ENCODE data around the gene SLC10A7. TPM values are rescaled to one million over a fixed set of nuclear protein-coding genes. Genes with fewer than 3 reads are reported as not detected.

The SLC10A7 gene
- total and polyA plus RNA-seq, 2 donors (not counting 1 experiment from before 2014, with no cell fraction given): 5.7 to 18.3 TPM

GRCh38 chr4:146382194-146382593 is 139.5 kb downstream of the SLC10A7 start:
- no peaks in the 10 kb centered on the region for H3K27me3 Mint-ChIP-seq
- ATAC-seq (ENCODE audit: low read depth): no peak
- 100% methylated on average over 1 of the region's 1 CpG for WGBS (ENCODE audit: insufficient coverage)
- no peak overlapping the region for H3K4me3 Mint-ChIP-seq
- Histone ChIP-seq H3K9me3 (ENCODE audit: control extremely low read depth in 1 of 3, control insufficient read depth in 2 of 3, insufficient read depth in 1 of 3, low read length in 2 of 3) (no peaks in the 10 kb centered on the region), H3K4me3 (ENCODE audit: control extremely low read depth in 1 of 5, extremely low read depth in 1 of 5, insufficient read depth in 1 of 5, low read depth in 2 of 5, low read length in 4 of 5) (no peak overlapping the region), H3K27me3 (replicated peaks in 1 of 4; ENCODE audit: control extremely low read depth in 1 of 4, control insufficient read depth in 3 of 4, insufficient read depth in 4 of 4, low read length in 3 of 4) (no peaks in the 10 kb centered on the region), H3K4me2 (replicated peaks; ENCODE audit: low read depth, low read length, poor library complexity, severe bottlenecking) (no peak overlapping the region), H3K9ac (ENCODE audit: low read length) (no peak overlapping the region), H3K27ac (ENCODE audit: low read length in 2 of 2) (no peak overlapping the region), H3K36me3 (replicated peaks in 1 of 2; ENCODE audit: control extremely low read depth in 1 of 2, control insufficient read depth in 1 of 2, extremely low read depth in 1 of 2, insufficient read depth in 2 of 2, low read length in 1 of 2) (no peaks in the 10 kb centered on the region), H2AFZ (ENCODE audit: insufficient read depth, low read depth, low read length, poor library complexity, severe bottlenecking) (no peak overlapping the region), H3K79me2 (ENCODE audit: control insufficient read depth, insufficient read depth, low read length) (no peaks in the 10 kb centered on the region), H3K4me1 (ENCODE audit: control insufficient read depth in 2 of 2, insufficient read depth in 2 of 2, low read length in 2 of 2) (no peaks in the 10 kb centered on the region), H4K20me1 (ENCODE audit: control insufficient read depth, insufficient read depth, low read length, poor library complexity, severe bottlenecking) (no peaks in the 10 kb centered on the region)
- TF ChIP-seq EZH2 (IDR thresholded peaks at IDR 0.05; ENCODE audit: borderline replicate concordance, insufficient read depth, low read depth, low read length, poor library complexity, severe bottlenecking) (no peak), CTCF (IDR thresholded peaks at IDR 0.05) (no peak)
- intact Hi-C loops (cut with micrococcal nuclease): no loop called here
- no peak for DNase-seq
- ChIA-PET POLR2A (no interaction called here), CTCF (interaction anchor here (1.3 kb wide), 1 partner anchor 25 kb away, joined by 4 read pairs; no protein-coding TSS in a partner anchor)
- peaks cover 3% of the 10 kb centered on the region for H3K9me3 Mint-ChIP-seq (ENCODE audit: insufficient read depth)
- H3K4me1 Mint-ChIP-seq: no peaks in the 10 kb centered on the region
- no peak overlapping the region for H3K27ac Mint-ChIP-seq

GRCh38 chr4:146381263-146381872 is 140.4 kb downstream of the SLC10A7 start:
- intact Hi-C loops (cut with micrococcal nuclease): no loop called here
- no peak overlapping the region for H3K4me3 Mint-ChIP-seq
- Histone ChIP-seq H3K79me2 (ENCODE audit: control insufficient read depth, insufficient read depth, low read length) (no peaks in the 10 kb centered on the region), H3K27ac (ENCODE audit: low read length in 2 of 2) (no peak overlapping the region), H3K36me3 (replicated peaks in 1 of 2; ENCODE audit: control extremely low read depth in 1 of 2, control insufficient read depth in 1 of 2, extremely low read depth in 1 of 2, insufficient read depth in 2 of 2, low read length in 1 of 2) (no peaks in the 10 kb centered on the region), H2AFZ (ENCODE audit: insufficient read depth, low read depth, low read length, poor library complexity, severe bottlenecking) (no peak overlapping the region), H3K4me1 (ENCODE audit: control insufficient read depth in 2 of 2, insufficient read depth in 2 of 2, low read length in 2 of 2) (no peaks in the 10 kb centered on the region), H3K4me3 (ENCODE audit: control extremely low read depth in 1 of 5, extremely low read depth in 1 of 5, insufficient read depth in 1 of 5, low read depth in 2 of 5, low read length in 4 of 5) (no peak overlapping the region), H3K4me2 (replicated peaks; ENCODE audit: low read depth, low read length, poor library complexity, severe bottlenecking) (no peak overlapping the region), H3K9ac (ENCODE audit: low read length) (no peak overlapping the region), H4K20me1 (ENCODE audit: control insufficient read depth, insufficient read depth, low read length, poor library complexity, severe bottlenecking) (no peaks in the 10 kb centered on the region), H3K27me3 (replicated peaks in 1 of 4; ENCODE audit: control extremely low read depth in 1 of 4, control insufficient read depth in 3 of 4, insufficient read depth in 4 of 4, low read length in 3 of 4) (no peaks in the 10 kb centered on the region), H3K9me3 (ENCODE audit: control extremely low read depth in 1 of 3, control insufficient read depth in 2 of 3, insufficient read depth in 1 of 3, low read length in 2 of 3) (no peaks in the 10 kb centered on the region)
- WGBS (ENCODE audit: insufficient coverage): 80% methylated on average over 1 of the region's 2 CpGs
- TF ChIP-seq CTCF (IDR thresholded peaks at IDR 0.05) (no peak), EZH2 (IDR thresholded peaks at IDR 0.05; ENCODE audit: borderline replicate concordance, insufficient read depth, low read depth, low read length, poor library complexity, severe bottlenecking) (no peak)
- ChIA-PET POLR2A (no interaction called here), CTCF (interaction anchor here (1.3 kb wide), 1 partner anchor 24 kb away, joined by 4 read pairs; no protein-coding TSS in a partner anchor)
- ATAC-seq (ENCODE audit: low read depth) (no peak), DNase-seq (no peak)
- no peaks in the 10 kb centered on the region for H3K4me1 Mint-ChIP-seq
- H3K9me3 Mint-ChIP-seq (ENCODE audit: insufficient read depth): no peaks in the 10 kb centered on the region
- no peaks in the 10 kb centered on the region for H3K27me3 Mint-ChIP-seq
- no peak overlapping the region for H3K27ac Mint-ChIP-seq

Data from B cell (primary cell).